ENCODE results near the gene STEAP3.
A peak's percentile ranks its signal among the peaks of the same experiment; 100 is the strongest.

Gene STEAP3, protein sequence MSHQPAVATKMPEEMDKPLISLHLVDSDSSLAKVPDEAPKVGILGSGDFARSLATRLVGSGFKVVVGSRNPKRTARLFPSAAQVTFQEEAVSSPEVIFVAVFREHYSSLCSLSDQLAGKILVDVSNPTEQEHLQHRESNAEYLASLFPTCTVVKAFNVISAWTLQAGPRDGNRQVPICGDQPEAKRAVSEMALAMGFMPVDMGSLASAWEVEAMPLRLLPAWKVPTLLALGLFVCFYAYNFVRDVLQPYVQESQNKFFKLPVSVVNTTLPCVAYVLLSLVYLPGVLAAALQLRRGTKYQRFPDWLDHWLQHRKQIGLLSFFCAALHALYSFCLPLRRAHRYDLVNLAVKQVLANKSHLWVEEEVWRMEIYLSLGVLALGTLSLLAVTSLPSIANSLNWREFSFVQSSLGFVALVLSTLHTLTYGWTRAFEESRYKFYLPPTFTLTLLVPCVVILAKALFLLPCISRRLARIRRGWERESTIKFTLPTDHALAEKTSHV

DNA sequence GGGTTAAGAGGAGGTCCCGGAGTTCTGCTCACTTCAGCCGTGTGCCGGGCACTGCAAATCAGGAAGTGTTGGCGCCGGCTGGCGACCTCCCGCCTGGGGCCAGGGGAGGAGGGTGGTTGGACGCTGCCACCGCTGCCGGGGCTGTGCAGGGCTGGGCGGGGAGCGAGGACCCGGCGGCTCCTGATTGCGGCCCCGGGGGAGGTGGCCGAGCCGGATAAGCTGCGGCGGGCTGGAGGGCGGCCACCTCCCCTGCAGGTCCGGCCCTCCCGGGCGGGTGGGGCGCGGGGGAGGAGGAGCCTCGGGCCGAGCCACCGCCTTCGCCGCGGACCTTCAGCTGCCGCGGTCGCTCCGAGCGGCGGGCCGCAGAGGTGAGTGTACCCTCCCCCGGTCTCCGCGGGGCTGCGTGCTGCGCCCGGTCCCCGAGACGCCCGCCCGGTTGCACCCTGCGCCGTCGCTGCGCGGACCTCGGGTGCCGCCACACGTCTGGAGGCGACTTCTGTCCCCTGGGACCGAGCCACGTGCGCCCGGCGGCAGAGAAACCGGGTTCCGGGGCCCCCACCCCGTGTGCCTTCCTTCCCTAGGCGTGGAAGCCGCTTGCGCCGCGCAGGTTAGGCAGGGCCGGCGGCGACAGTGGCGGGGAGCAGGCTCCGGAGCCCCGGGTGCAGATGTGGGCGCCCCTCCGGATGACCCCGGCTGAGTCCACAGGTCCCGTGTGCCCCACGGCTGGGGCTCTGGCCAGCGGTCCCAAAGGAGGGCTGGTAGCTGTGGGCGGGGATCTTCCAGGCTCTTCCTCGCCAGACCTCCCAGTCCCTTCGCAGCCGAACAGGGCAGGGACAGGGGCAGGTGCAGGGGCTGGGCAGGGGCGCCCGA lies at the start of gene STEAP3:
TSS of gene STEAP3 (plus strand) at position 314 of the 870 bp plus-strand sequence. CDS start 7,179 bp downstream, outside the sequence.
- no peak for DNase-seq (ENCODE audit: low read depth in 1 of 2, low spot score in 1 of 2)

- DNase-seq (ENCODE audit: low read depth in 1 of 2, low spot score in 1 of 2): peak; percentile 41 to 43
Observed at GRCh38 chr2:119174216-119174992, 49.2 kb upstream of the STEAP3 start.

DNA sequence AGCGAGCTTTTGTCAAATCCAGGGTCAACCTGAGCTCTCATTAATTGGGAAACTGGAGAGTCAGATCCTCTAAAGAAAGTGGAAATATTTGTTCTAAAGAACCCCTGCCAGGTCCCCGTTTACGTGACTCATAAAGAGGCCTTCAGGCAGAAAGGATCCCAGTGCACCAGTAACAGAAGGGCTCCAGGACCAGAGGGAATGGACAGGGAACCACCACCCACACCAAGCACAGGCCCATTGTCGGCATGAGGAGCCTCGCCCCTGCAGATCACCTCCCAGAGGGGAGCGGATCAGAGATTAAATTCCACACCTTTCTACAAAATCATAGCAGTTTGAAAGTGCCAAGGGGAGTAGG lies 48.7 kb upstream of the STEAP3 start:
- no peak for DNase-seq (ENCODE audit: low read depth in 1 of 2, low spot score in 1 of 2)

DNA sequence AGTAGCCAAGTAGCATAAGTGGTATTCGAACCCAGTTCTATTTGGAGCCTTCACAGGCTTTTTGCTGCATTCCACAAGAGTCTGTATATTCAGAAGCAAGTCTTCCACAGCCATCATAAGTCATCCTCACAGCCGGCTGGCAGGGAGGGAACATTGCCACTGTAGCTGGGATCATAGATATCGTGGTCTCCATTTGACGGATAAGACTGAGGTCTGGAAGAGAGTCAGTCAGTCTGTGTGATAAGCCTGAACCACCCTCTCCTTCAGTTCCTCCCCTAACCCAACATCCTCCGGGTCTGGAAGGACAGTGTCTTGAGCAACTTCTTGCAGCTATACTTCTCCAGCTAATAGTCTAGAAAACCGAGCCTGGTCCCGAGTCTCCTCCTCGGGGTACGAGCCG lies 48.1 kb upstream of the STEAP3 start:
- DNase-seq (ENCODE audit: low read depth in 1 of 2, low spot score in 1 of 2): no peak

GRCh38 chr2:119177171-119177837 lies 46.3 kb upstream of the STEAP3 start:
- no peak for DNase-seq (ENCODE audit: low read depth in 1 of 2, low spot score in 1 of 2)

- DNase-seq (ENCODE audit: low read depth in 1 of 2, low spot score in 1 of 2): no peak
Observed at GRCh38 chr2:119177838-119178190, 45.8 kb upstream of the STEAP3 start.

- DNase-seq (ENCODE audit: low read depth in 1 of 2, low spot score in 1 of 2): no peak
Observed at GRCh38 chr2:119178776-119179175, 44.9 kb upstream of the STEAP3 start.

GRCh38 chr2:119179202-119179601 lies 44.4 kb upstream of the STEAP3 start:
- DNase-seq (ENCODE audit: low read depth in 1 of 2, low spot score in 1 of 2): no peak

- no peak for DNase-seq (ENCODE audit: low read depth in 1 of 2, low spot score in 1 of 2)
Observed at GRCh38 chr2:119179991-119180390, 43.6 kb upstream of the STEAP3 start.

GRCh38 chr2:119180892-119181291 lies 42.7 kb upstream of the STEAP3 start:
- DNase-seq (ENCODE audit: low read depth in 1 of 2, low spot score in 1 of 2): no peak

DNA sequence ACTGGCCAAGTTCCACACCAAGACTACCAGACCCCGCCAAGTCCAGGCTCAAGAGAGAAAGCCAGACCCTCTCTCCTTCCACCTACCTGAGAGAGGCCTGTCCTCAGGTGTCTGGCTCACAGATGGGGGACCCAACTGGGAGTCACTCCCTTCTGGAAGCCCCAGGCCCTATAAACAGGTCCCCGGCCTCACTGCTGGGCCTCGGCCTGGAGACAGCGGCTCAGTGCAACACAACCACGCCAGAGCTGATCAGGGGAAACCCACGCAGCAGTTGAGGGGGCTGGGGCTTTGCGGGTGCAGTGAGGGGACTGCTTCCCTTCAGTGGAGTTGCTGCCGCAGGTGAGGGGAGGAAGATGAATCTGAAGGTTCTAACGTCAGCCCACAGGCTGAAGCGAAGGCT lies 42.2 kb upstream of the STEAP3 start:
- no peak for DNase-seq (ENCODE audit: low read depth in 1 of 2, low spot score in 1 of 2)

GRCh38 chr2:119181791-119182445 lies 41.7 kb upstream of the STEAP3 start:
- DNase-seq (ENCODE audit: low read depth in 1 of 2, low spot score in 1 of 2): no peak

DNA sequence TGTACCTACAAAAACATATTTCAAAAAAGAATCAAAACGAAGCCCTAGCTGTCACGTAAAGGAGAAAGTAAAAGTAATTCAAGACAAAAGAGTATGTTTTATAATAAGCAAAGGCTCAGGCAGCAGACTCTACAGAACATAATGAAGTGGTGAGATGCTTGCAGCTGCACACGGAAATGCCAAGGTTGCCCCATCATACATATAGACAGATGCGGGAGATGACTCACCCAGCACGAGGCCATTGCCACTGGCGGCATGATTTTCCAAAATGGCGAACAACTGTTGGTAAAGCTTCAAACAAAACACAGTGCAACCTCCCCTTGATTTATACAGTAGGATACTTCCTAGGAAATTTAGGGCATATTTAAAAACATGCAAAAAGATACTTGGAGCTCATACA lies 39.1 kb upstream of the STEAP3 start:
- DNase-seq (ENCODE audit: low read depth in 1 of 2, low spot score in 1 of 2): no peak

GRCh38 chr2:119190321-119191111 lies 33.1 kb upstream of the STEAP3 start:
- no peak for DNase-seq (ENCODE audit: low read depth in 1 of 2, low spot score in 1 of 2)

GRCh38 chr2:119192893-119193292 lies 30.7 kb upstream of the STEAP3 start:
- DNase-seq (ENCODE audit: low read depth in 1 of 2, low spot score in 1 of 2): no peak

DNA sequence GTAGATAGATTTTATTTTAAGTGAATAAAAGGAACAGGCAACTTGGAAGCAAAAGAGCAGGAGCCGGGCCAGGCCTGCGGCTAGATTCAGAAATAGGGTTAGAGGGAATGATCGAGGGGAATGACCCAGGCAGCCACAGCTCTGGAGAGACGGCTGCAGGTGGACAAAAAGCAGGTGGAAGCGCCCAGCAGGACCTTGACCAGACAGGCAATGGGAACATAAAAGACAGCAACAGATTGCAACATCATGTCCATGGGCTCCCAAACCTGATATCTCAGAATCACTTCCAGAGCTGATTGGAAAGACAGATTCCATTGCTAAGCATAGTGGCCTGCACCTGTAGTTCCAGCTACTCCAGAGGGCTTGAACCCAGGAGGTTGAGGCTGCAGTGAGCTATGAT lies 28.6 kb upstream of the STEAP3 start:
- no peak for DNase-seq (ENCODE audit: low read depth in 1 of 2, low spot score in 1 of 2)

GRCh38 chr2:119195887-119196286 lies 27.7 kb upstream of the STEAP3 start:
- no peak for DNase-seq (ENCODE audit: low read depth in 1 of 2, low spot score in 1 of 2)

- no peak for DNase-seq (ENCODE audit: low read depth in 1 of 2, low spot score in 1 of 2)
Observed at GRCh38 chr2:119196301-119197125, 27.1 kb upstream of the STEAP3 start.

- no peak for DNase-seq (ENCODE audit: low read depth in 1 of 2, low spot score in 1 of 2)
Observed at GRCh38 chr2:119197126-119197405, 26.6 kb upstream of the STEAP3 start.

Data from activated CD4-positive, alpha-beta T cell treated with anti-CD3 and anti-CD28 coated beads, Interleukin-2, amount 50 U/mL, for 24 hours (primary cell).